ENCODE data around the gene SPAG16. TPM values are rescaled to one million over a fixed set of nuclear protein-coding genes. Genes with fewer than 3 reads are reported as not detected.

Gene SPAG16
- total RNA-seq, 4 donors from 2014 or later, result 5.0 to 73.8 (median 21.6) TPM

- no peaks in the 10 kb centered on the region for H3K36me3 ChIP-seq
- intact Hi-C loops (cut with DNase I; ENCODE audit: low total_unique reads), result no loop called here
- H3K27ac ChIP-seq, result no peak overlapping the region
- H3K27me3 ChIP-seq, result no peaks in the 10 kb centered on the region
- no peak overlapping the region for H3K4me3 ChIP-seq
- H3K9me3 ChIP-seq, result no peaks in the 10 kb centered on the region
- H3K4me1 ChIP-seq, result no peaks in the 10 kb centered on the region
- no peak for DNase-seq
- TF ChIP-seq POLR2A (IDR thresholded peaks at IDR 0.05) (no peak), CTCF (IDR thresholded peaks at IDR 0.05) (no peak)
These were observed 562.6 kb downstream of the SPAG16 start for GRCh38 chr2:213846856-213847255.

GRCh38 chr2:213847316-213847715 lies 563.1 kb downstream of the SPAG16 start:
- no peak for DNase-seq
- intact Hi-C loops (cut with DNase I; ENCODE audit: low total_unique reads), result no loop called here
- H3K27me3 ChIP-seq, result no peaks in the 10 kb centered on the region
- H3K4me3 ChIP-seq, result no peak overlapping the region
- no peaks in the 10 kb centered on the region for H3K36me3 ChIP-seq
- no peak for TF ChIP-seq CTCF (IDR thresholded peaks at IDR 0.05)
- no peak for TF ChIP-seq POLR2A (IDR thresholded peaks at IDR 0.05)
- H3K27ac ChIP-seq, result no peak overlapping the region
- no peaks in the 10 kb centered on the region for H3K4me1 ChIP-seq
- no peaks in the 10 kb centered on the region for H3K9me3 ChIP-seq

- Histone ChIP-seq H3K27ac (no peak overlapping the region), H3K36me3 (no peaks in the 10 kb centered on the region), H3K4me3 (no peak overlapping the region), H3K4me1 (no peaks in the 10 kb centered on the region), H3K9me3 (no peaks in the 10 kb centered on the region), H3K27me3 (no peaks in the 10 kb centered on the region)
- intact Hi-C loops (cut with DNase I; ENCODE audit: low total_unique reads), result no loop called here
- no peak for TF ChIP-seq CTCF (IDR thresholded peaks at IDR 0.05)
- TF ChIP-seq POLR2A (IDR thresholded peaks at IDR 0.05), result no peak
- DNase-seq, result no peak
These were observed 564.4 kb downstream of the SPAG16 start for GRCh38 chr2:213848631-213849030.

GRCh38 chr2:213861638-213862037 lies 577.4 kb downstream of the SPAG16 start:
- Histone ChIP-seq H3K4me1 (no peaks in the 10 kb centered on the region), H3K27me3 (no peaks in the 10 kb centered on the region), H3K27ac (no peak overlapping the region), H3K4me3 (no peak overlapping the region), H3K9me3 (peaks cover 0 to 3% of the 10 kb centered on the region in 2 donors), H3K36me3 (no peaks in the 10 kb centered on the region)
- TF ChIP-seq CTCF (IDR thresholded peaks at IDR 0.05) (no peak), POLR2A (IDR thresholded peaks at IDR 0.05) (no peak)
- DNase-seq, result no peak
- intact Hi-C loops (cut with DNase I; ENCODE audit: low total_unique reads), result no loop called here

GRCh38 chr2:213862407-213863076 lies 578.3 kb downstream of the SPAG16 start:
- no peak for DNase-seq
- no peak overlapping the region for H3K27ac ChIP-seq

More at GRCh38 chr2:213862407-213863076, 578.3 kb downstream of the SPAG16 start:
- no peaks in the 10 kb centered on the region for H3K4me1 ChIP-seq
- intact Hi-C loops (cut with DNase I; ENCODE audit: low total_unique reads), result no loop called here
- no peaks in the 10 kb centered on the region for H3K36me3 ChIP-seq
- H3K4me3 ChIP-seq, result no peak overlapping the region
- peaks cover 0 to 3% of the 10 kb centered on the region in 2 donors for H3K9me3 ChIP-seq
- TF ChIP-seq POLR2A (IDR thresholded peaks at IDR 0.05) (no peak), CTCF (IDR thresholded peaks at IDR 0.05) (no peak)
- H3K27me3 ChIP-seq, result no peaks in the 10 kb centered on the region
